PC-9 (cell line): ENCODE measurements around the gene KDM4C.

Experiments
- EZH2 ChIP-seq: fragments of 200-600 bp; sonication (generic); IDR thresholded peaks from 2 replicates; pipeline ENCODE4 v1.8.0; 2017; ENCODE audit warnings: antibody characterized with exemption, low read depth
- TF ChIP-seq, protein P1 (sequence below): fragments of 200-600 bp; sonication (generic); conservative IDR thresholded peaks from 2 replicates; pipeline ENCODE4 v1.6.1; 2017; ENCODE audit warnings: mixed run types, antibody characterized with exemption, mild to moderate bottlenecking, moderate library complexity

DNA sequence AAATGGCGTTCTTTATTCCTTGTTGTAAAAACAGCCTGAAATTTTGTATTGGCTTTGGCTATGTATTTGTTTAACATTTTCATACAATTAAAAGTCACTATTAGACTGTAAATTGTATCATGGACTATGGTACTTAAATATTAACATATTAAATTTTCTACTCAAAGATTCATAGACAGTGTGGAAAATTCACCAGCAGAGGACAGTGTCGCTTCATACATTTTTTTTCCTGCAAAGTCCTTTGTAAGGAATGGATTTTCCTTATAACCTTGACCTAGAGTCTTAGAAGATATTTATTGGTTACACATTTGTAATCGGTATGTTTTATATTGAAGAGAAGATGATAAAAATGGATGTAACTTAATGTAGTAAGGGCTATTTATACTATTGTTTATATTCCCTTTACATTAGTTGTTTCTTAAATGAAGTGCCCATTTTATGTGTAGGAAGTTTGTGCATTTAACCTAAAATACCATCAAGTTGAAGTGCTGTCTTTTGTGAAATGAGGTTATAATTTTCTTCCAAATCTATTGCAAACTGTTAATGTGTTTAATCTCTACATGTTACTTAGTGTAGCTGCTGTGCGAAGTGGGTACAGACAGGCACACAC lies 150.1 kb downstream of the KDM4C start:
- TF ChIP-seq, protein P1, sequence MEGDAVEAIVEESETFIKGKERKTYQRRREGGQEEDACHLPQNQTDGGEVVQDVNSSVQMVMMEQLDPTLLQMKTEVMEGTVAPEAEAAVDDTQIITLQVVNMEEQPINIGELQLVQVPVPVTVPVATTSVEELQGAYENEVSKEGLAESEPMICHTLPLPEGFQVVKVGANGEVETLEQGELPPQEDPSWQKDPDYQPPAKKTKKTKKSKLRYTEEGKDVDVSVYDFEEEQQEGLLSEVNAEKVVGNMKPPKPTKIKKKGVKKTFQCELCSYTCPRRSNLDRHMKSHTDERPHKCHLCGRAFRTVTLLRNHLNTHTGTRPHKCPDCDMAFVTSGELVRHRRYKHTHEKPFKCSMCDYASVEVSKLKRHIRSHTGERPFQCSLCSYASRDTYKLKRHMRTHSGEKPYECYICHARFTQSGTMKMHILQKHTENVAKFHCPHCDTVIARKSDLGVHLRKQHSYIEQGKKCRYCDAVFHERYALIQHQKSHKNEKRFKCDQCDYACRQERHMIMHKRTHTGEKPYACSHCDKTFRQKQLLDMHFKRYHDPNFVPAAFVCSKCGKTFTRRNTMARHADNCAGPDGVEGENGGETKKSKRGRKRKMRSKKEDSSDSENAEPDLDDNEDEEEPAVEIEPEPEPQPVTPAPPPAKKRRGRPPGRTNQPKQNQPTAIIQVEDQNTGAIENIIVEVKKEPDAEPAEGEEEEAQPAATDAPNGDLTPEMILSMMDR = peak; percentile 66
- no peak for TF ChIP-seq EZH2
